Measurements from ENCODE around the gene PNPO. TPM values are rescaled to one million over a fixed set of nuclear protein-coding genes. Genes with fewer than 3 reads are reported as not detected.

The PNPO gene
- total RNA-seq, 1 donor from 2014 or later = 8.2 TPM

- Mint-ChIP-seq H3K4me1 (ENCODE audit: low read depth) (peaks cover 45% of the 10 kb centered on the region), H3K27ac (ENCODE audit: unreplicated experiment) (peak overlapping the region; percentile 94), H3K36me3 (ENCODE audit: low read depth) (no peaks in the 10 kb centered on the region), H3K4me3 (ENCODE audit: unreplicated experiment) (peak overlapping the region; percentile 83), H3K9me3 (ENCODE audit: low read depth) (no peaks in the 10 kb centered on the region), H3K27me3 (ENCODE audit: low read depth) (no peaks in the 10 kb centered on the region)
- TF ChIP-seq, protein P1, sequence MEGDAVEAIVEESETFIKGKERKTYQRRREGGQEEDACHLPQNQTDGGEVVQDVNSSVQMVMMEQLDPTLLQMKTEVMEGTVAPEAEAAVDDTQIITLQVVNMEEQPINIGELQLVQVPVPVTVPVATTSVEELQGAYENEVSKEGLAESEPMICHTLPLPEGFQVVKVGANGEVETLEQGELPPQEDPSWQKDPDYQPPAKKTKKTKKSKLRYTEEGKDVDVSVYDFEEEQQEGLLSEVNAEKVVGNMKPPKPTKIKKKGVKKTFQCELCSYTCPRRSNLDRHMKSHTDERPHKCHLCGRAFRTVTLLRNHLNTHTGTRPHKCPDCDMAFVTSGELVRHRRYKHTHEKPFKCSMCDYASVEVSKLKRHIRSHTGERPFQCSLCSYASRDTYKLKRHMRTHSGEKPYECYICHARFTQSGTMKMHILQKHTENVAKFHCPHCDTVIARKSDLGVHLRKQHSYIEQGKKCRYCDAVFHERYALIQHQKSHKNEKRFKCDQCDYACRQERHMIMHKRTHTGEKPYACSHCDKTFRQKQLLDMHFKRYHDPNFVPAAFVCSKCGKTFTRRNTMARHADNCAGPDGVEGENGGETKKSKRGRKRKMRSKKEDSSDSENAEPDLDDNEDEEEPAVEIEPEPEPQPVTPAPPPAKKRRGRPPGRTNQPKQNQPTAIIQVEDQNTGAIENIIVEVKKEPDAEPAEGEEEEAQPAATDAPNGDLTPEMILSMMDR (IDR thresholded peaks at IDR 0.05) = peak; percentile 36
- no peak for DNase-seq (ENCODE audit: low spot score)
Measured at GRCh38 chr17:47896672-47897490, 44.5 kb upstream of the PNPO start.

GRCh38 chr17:47897561-47897960 is 43.8 kb upstream of the PNPO start:
- no peaks in the 10 kb centered on the region for H3K36me3 Mint-ChIP-seq (ENCODE audit: low read depth)
- no peak for DNase-seq (ENCODE audit: low spot score)
- H3K4me1 Mint-ChIP-seq (ENCODE audit: low read depth) = peaks cover 52% of the 10 kb centered on the region
- H3K4me3 Mint-ChIP-seq (ENCODE audit: unreplicated experiment) = peak overlapping the region; percentile 83
- H3K27ac Mint-ChIP-seq (ENCODE audit: unreplicated experiment) = peak overlapping the region; percentile 94
- TF ChIP-seq, protein P1 (IDR thresholded peaks at IDR 0.05) = no peak
- H3K27me3 Mint-ChIP-seq (ENCODE audit: low read depth) = no peaks in the 10 kb centered on the region
- no peaks in the 10 kb centered on the region for H3K9me3 Mint-ChIP-seq (ENCODE audit: low read depth)

DNA sequence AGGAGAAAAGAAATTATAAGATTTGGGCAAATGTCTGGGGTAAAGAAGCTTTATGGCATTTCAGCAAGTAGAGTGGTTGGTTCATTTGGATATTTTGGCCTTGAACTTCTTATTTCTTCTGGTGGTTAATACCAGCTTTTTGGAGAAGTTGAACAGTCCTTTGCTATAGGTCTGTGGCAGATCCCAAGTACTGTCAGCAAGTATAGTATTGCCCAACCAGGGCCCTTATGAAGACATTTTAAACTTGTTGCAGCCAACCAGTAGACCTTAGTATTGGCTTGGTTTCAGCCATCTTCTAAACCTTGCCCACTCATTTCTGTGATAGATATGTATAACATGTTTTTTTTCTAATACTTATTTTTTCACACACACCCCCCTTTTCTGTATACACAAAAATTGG is 43.1 kb upstream of the PNPO start:
- no peaks in the 10 kb centered on the region for H3K27me3 Mint-ChIP-seq (ENCODE audit: low read depth)
- DNase-seq (ENCODE audit: low spot score) = no peak
- no peak overlapping the region for H3K27ac Mint-ChIP-seq (ENCODE audit: unreplicated experiment)
- H3K4me1 Mint-ChIP-seq (ENCODE audit: low read depth) = peaks cover 55% of the 10 kb centered on the region
- H3K36me3 Mint-ChIP-seq (ENCODE audit: low read depth) = no peaks in the 10 kb centered on the region
- no peak overlapping the region for H3K4me3 Mint-ChIP-seq (ENCODE audit: unreplicated experiment)
- TF ChIP-seq, protein P1 (IDR thresholded peaks at IDR 0.05) = no peak
- no peaks in the 10 kb centered on the region for H3K9me3 Mint-ChIP-seq (ENCODE audit: low read depth)

- TF ChIP-seq, protein P1 (IDR thresholded peaks at IDR 0.05) = no peak
- no peaks in the 10 kb centered on the region for H3K27me3 Mint-ChIP-seq (ENCODE audit: low read depth)
- no peak overlapping the region for H3K4me3 Mint-ChIP-seq (ENCODE audit: unreplicated experiment)
- H3K4me1 Mint-ChIP-seq (ENCODE audit: low read depth) = peaks cover 57% of the 10 kb centered on the region
- H3K27ac Mint-ChIP-seq (ENCODE audit: unreplicated experiment) = peak overlapping the region; percentile 41
- no peaks in the 10 kb centered on the region for H3K36me3 Mint-ChIP-seq (ENCODE audit: low read depth)
- no peaks in the 10 kb centered on the region for H3K9me3 Mint-ChIP-seq (ENCODE audit: low read depth)
- DNase-seq (ENCODE audit: low spot score) = no peak
Measured at GRCh38 chr17:47899643-47900042, 41.7 kb upstream of the PNPO start.

- Mint-ChIP-seq H3K27ac (ENCODE audit: unreplicated experiment) (no peak overlapping the region), H3K9me3 (ENCODE audit: low read depth) (no peaks in the 10 kb centered on the region), H3K4me3 (ENCODE audit: unreplicated experiment) (no peak overlapping the region), H3K27me3 (ENCODE audit: low read depth) (no peaks in the 10 kb centered on the region), H3K4me1 (ENCODE audit: low read depth) (peaks cover 70% of the 10 kb centered on the region), H3K36me3 (ENCODE audit: low read depth) (no peaks in the 10 kb centered on the region)
- DNase-seq (ENCODE audit: low spot score) = no peak
- TF ChIP-seq, protein P1 (IDR thresholded peaks at IDR 0.05) = no peak
Measured at GRCh38 chr17:47901423-47901822, 39.9 kb upstream of the PNPO start.
